GM10266 (cell line): ENCODE results near the gene IRAK1.

Experiments used
- DNase-seq: peaks from one replicate; pipeline ENCODE4 v3.0.0; 2012; ENCODE audit errors: extremely low spot score
- CTCF ChIP-seq: IDR thresholded peaks from 2 replicates; pipeline ENCODE4 v1.5.1; 2012; ENCODE audit warnings: mild to moderate bottlenecking, low read depth; ENCODE audit not compliant: control insufficient read depth, insufficient read depth; ENCODE audit errors: missing control alignments

Gene IRAK1

GRCh38 chrX:154021131-154021611 is 1.5 kb upstream of the IRAK1 start:
- no peak for DNase-seq
- TF ChIP-seq CTCF, result no peak

DNA sequence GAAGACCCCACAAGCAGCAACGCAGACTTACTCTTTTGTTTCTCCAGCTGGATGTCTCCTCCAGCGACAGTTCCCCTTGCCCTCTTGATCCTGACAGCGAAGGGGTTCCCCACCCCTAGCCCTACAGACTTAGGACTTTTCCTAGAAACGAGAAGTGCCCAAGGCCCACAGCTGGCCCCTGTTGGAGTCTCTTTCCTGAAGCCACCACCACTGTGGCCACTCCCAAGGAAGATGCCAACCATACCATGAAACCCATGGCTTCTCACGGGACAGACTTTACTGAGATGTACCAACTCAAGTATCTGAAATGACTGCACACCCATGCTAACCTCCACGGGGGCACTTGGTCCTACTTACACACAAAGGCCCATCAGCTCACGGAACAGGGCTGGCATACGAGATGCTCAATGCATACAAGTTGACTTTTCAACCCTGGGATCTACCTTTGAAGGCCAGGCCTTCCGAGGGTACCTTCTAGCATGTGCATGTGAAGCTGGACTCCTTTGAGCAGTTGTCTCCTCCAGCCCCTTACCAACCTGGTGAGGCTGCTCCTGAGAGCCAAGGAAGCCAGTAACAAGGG is 924 bp upstream of the IRAK1 start:
- DNase-seq, result no peak
- TF ChIP-seq CTCF, result no peak

- no peak for TF ChIP-seq CTCF
- DNase-seq, result no peak
Measured at GRCh38 chrX:154019061-154019621, 561 bp downstream of the IRAK1 start.

DNA sequence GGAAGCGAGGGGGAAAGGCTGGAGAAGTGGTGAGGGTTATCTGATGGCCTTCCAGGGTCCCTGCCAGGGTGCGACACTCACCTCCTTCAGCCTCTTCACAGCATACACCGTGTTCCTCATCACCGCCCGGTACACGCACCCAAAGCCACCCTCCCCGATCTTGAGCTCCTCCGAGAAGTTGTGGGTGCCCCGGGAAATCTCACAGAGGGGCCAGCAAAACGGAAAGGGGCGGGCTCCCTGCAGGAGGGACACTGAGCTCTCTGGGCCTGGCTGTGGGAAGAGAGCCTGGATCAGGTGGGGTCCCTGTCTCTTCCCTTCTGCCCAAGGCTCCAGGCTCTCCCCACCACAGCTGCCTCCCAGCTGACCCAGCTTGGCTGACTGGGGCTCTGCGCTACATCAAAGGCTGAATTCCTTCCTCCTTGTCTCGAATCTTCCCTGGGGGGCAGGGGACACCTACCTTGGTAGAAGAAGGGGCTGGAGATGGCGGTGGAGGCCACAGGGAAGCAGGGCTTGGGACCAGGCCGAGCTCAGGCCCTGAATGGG is 1.1 kb downstream of the IRAK1 start:
- no peak for DNase-seq
- no peak for TF ChIP-seq CTCF

DNA sequence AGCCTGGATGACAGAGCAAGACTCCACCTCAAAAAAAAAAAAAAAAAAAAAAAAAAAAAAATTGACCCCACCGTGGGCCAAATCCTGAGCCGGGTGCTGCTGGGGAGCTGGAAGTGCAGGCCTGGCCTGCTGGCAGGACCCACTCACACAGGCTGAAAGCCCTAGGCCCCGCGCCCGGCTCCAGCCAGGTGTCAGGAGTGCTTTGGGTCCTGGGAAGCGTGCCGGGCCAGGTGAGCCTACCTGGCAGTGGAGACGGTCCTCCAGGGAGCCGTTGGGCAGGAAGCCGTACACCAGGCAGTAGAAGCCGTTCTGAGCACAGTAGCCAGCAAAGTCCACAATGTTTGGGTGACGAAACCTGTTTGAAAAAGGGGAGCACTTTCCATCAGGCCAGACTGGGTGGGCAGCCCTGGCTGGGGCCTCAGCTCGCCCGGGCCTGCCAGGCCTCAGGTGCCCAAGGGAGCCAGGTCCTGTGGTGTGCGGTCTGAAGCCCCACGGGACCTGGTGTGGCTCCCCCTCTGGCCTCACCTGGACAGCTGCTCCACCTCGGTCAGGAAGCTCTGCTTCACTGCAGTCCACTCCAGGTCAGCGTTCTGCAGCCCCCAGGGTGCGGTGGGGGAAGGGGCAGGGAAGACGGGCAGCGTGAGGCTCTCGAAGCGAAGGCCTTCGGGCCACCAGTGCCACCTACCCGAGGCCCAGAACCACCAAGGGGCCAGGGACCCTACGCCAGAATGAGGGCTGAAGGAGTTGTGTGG is 1.8 kb downstream of the IRAK1 start:
- no peak for DNase-seq
- no peak for TF ChIP-seq CTCF

GRCh38 chrX:154016366-154017076 is 3.2 kb downstream of the IRAK1 start:
- DNase-seq, result no peak
- TF ChIP-seq CTCF, result no peak
